ENCODE data around the gene PIGP.
"Not testable (repeated sequence)": the region's sequence is repeated elsewhere in the genome, so short reads cannot be mapped to it uniquely, and the experiment has no call there.

DNA sequence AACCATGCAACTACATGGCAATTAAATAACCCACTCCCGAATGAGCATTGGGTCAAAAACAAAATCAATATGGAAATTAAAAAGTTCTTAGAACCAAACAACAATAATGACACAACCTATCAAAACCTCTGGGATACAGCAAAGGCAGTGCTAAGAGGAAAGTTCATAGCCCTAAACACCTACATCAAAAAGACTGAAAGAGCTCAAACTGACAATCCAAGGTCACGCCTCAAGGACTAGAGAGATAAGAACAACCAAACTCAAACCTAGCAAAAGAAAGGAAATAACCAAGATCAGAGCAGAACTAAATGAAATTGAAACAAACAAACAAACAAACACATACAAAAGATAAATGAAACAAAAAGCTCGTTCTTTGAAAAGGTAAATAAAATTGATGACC is 23.1 kb downstream of the PIGP start:
- not testable (repeated sequence) for TF ChIP-seq JUND (CRISPR knock-in tag; IDR thresholded peaks at IDR 0.05); ZFP1 (CRISPR knock-in tag; IDR thresholded peaks at IDR 0.05); SIN3B (IDR thresholded peaks at IDR 0.05; ENCODE audit: low read length); CTCF (CRISPR knock-in tag; IDR thresholded peaks at IDR 0.05)
